Measurements from ENCODE around the gene ATP2C2. TPM values are rescaled to one million over a fixed set of nuclear protein-coding genes. Genes with fewer than 3 reads are reported as not detected.

The ATP2C2 gene
- total and polyA plus RNA-seq, 11 donors: 0.17 TPM; not detected in 10

- H3K27ac ChIP-seq: no peak overlapping the region
- H3K9me3 ChIP-seq: no peaks in the 10 kb centered on the region
- TF ChIP-seq CTCF (IDR thresholded peaks at IDR 0.05) (no peak), POLR2A (IDR thresholded peaks at IDR 0.05) (no peak)
- 85 to 91% (median 87%) methylated on average over 14 of the region's 14 CpGs for WGBS, 4 donors
- H3K4me1 ChIP-seq: peaks cover 0 to 8% (median 0%) of the 10 kb centered on the region in 12 donors
- intact Hi-C loops (cut with DNase I): loop anchor here in 9 of 10 donors (5.0 to 10.0 kb wide), 8 partner anchors 291 to 661 kb away; partner anchors contain the start of genes NECAB2 (in 2 of the 9), OSGIN1 (in 2 of the 9), TAF1C (in 2 of the 9) and ADAD2 (in 1 of the 9)
- no peak for DNase-seq
- H3K4me3 ChIP-seq: no peak overlapping the region
- no peak for ATAC-seq
- H3K27me3 ChIP-seq: no peaks in the 10 kb centered on the region
- H3K36me3 ChIP-seq: peaks cover 0 to 71% (median 49%) of the 10 kb centered on the region in 9 donors
These were observed 117.8 kb downstream of the ATP2C2 start for GRCh38 chr16:84486126-84486525.

GRCh38 chr16:84486551-84487235, 118.4 kb downstream of the ATP2C2 start:
- H3K27me3 ChIP-seq: no peaks in the 10 kb centered on the region
- ATAC-seq (no peak), DNase-seq (no peak)
- no peak overlapping the region for H3K27ac ChIP-seq
- no peaks in the 10 kb centered on the region for H3K9me3 ChIP-seq
- TF ChIP-seq CTCF (IDR thresholded peaks at IDR 0.05) (no peak), POLR2A (IDR thresholded peaks at IDR 0.05) (no peak)
- 91 to 94% (median 92%) methylated on average over 15 to 17 of the region's 17 CpGs for WGBS, 4 donors
- H3K4me1 ChIP-seq: peaks cover 0 to 8% (median 0%) of the 10 kb centered on the region in 12 donors
- H3K36me3 ChIP-seq: peaks cover 0 to 70% (median 49%) of the 10 kb centered on the region in 9 donors
- H3K4me3 ChIP-seq: no peak overlapping the region
- intact Hi-C loops (cut with DNase I): loop anchor here in 9 of 10 donors (5.0 to 10.0 kb wide), 8 partner anchors 292 to 662 kb away; partner anchors contain the start of genes NECAB2 (in 2 of the 9), OSGIN1 (in 2 of the 9), TAF1C (in 2 of the 9) and ADAD2 (in 1 of the 9)

GRCh38 chr16:84487358-84487757, 119.0 kb downstream of the ATP2C2 start:
- 82 to 91% (median 83%) methylated on average over 8 of the region's 8 CpGs for WGBS, 4 donors
- intact Hi-C loops (cut with DNase I): loop anchor here in 9 of 10 donors (5.0 to 10.0 kb wide), 8 partner anchors 293 to 663 kb away; partner anchors contain the start of genes NECAB2 (in 2 of the 9), OSGIN1 (in 2 of the 9), TAF1C (in 2 of the 9) and ADAD2 (in 1 of the 9)
- DNase-seq: no peak
- peaks cover 0 to 8% (median 0%) of the 10 kb centered on the region in 12 donors for H3K4me1 ChIP-seq
- H3K27me3 ChIP-seq: no peaks in the 10 kb centered on the region
- TF ChIP-seq CTCF (IDR thresholded peaks at IDR 0.05) (no peak), POLR2A (IDR thresholded peaks at IDR 0.05) (no peak)
- H3K36me3 ChIP-seq: peaks cover 0 to 73% (median 54%) of the 10 kb centered on the region in 9 donors
- no peak for ATAC-seq
- H3K9me3 ChIP-seq: no peaks in the 10 kb centered on the region
- H3K4me3 ChIP-seq: no peak overlapping the region
- no peak overlapping the region for H3K27ac ChIP-seq

- TF ChIP-seq POLR2A (IDR thresholded peaks at IDR 0.05) (no peak), CTCF (IDR thresholded peaks at IDR 0.05) (no peak)
- H3K36me3 ChIP-seq: peaks cover 0 to 81% (median 60%) of the 10 kb centered on the region in 9 donors
- H3K9me3 ChIP-seq: peaks cover 0 to 6% (median 0%) of the 10 kb centered on the region in 12 donors
- H3K27ac ChIP-seq: no peak overlapping the region
- no peaks in the 10 kb centered on the region for H3K27me3 ChIP-seq
- no peak overlapping the region for H3K4me3 ChIP-seq
- WGBS, 4 donors: 87 to 94% (median 91%) methylated on average over 7 to 8 of the region's 8 CpGs
- intact Hi-C loops (cut with DNase I): loop anchor here in 9 of 10 donors (5.0 to 10.0 kb wide), 8 partner anchors 294 to 664 kb away; partner anchors contain the start of genes NECAB2 (in 2 of the 9), OSGIN1 (in 2 of the 9), TAF1C (in 2 of the 9) and ADAD2 (in 1 of the 9)
- ATAC-seq (no peak), DNase-seq (no peak)
- peaks cover 0 to 8% (median 0%) of the 10 kb centered on the region in 12 donors for H3K4me1 ChIP-seq
These were observed 120.8 kb downstream of the ATP2C2 start for GRCh38 chr16:84489131-84489530.

Measured in heart left ventricle (tissue), 16 donors.